Measurements from ENCODE around the gene LVRN.

DNA sequence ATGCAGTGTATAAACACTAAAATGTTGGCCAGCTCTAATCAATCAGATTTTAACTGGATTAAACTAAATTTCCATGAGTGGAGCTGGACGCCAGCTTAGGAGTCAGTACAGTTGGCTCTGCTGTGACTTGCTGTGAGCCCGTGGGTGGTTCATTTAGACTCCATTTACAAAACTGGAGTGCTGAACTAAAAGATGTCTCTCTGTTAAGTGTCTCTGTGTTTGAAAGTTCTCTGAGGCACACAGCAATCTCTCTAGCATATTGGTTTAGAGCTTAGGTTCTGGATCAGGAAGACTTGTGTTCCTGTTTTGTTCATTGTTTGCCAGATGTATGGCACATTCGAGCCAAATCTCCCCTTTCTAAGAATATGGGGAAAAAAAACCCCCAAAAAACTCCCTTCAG lies 42.0 kb downstream of the LVRN start:
- TF ChIP-seq POLR2A (IDR thresholded peaks at IDR 0.05), result no peak
- TF ChIP-seq, protein P1, sequence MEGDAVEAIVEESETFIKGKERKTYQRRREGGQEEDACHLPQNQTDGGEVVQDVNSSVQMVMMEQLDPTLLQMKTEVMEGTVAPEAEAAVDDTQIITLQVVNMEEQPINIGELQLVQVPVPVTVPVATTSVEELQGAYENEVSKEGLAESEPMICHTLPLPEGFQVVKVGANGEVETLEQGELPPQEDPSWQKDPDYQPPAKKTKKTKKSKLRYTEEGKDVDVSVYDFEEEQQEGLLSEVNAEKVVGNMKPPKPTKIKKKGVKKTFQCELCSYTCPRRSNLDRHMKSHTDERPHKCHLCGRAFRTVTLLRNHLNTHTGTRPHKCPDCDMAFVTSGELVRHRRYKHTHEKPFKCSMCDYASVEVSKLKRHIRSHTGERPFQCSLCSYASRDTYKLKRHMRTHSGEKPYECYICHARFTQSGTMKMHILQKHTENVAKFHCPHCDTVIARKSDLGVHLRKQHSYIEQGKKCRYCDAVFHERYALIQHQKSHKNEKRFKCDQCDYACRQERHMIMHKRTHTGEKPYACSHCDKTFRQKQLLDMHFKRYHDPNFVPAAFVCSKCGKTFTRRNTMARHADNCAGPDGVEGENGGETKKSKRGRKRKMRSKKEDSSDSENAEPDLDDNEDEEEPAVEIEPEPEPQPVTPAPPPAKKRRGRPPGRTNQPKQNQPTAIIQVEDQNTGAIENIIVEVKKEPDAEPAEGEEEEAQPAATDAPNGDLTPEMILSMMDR (IDR thresholded peaks at IDR 0.05), result no peak
- no peak for TF ChIP-seq POLR2AphosphoS5 (IDR thresholded peaks at IDR 0.05)
